SH-SY5Y (cell line): ENCODE measurements around the gene CMSS1.

Source experiments
- GATA2 ChIP-seq: IDR thresholded peaks from 2 replicates; pipeline ENCODE4 v1.6.1; 2011; ENCODE audit warnings: mild to moderate bottlenecking, low read depth, low read length
- GATA3 ChIP-seq: IDR thresholded peaks from 2 replicates; pipeline ENCODE4 v1.6.1; 2011; ENCODE audit warnings: low read depth, mild to moderate bottlenecking, low read length, moderate library complexity

- TF ChIP-seq GATA2 (no peak), GATA3 (no peak)
Observed at GRCh38 chr3:100225193-100225592, 407.5 kb downstream of the CMSS1 start.
